PFSK-1 (cell line): ENCODE data around the gene ADAMTSL1.

ENCODE experiments used
- FOXP2 ChIP-seq: optimal IDR thresholded peaks from 2 replicates; pipeline ENCODE3; 2011; ENCODE audit warnings: borderline replicate concordance, control low read depth, inconsistent platforms; ENCODE audit not compliant: insufficient read depth; ENCODE audit errors: extremely low read length, extremely low read depth
- POLR2AphosphoS5 ChIP-seq: IDR thresholded peaks from 2 replicates; pipeline ENCODE4 v1.6.1; 2012; ENCODE audit warnings: low read depth, mild to moderate bottlenecking, control low read depth, low read length, moderate library complexity
- REST ChIP-seq, 2 experiments: IDR thresholded peaks; 2 replicates each; pipeline versions ENCODE4 v1.6.1 to v1.8.0; 2011 to 2012; ENCODE audit warnings: low read depth in 2 of 2, low read length in 2 of 2, control low read depth in 1 of 2, inconsistent platforms in 1 of 2, mild to moderate bottlenecking in 1 of 2, moderate library complexity in 1 of 2; ENCODE audit not compliant: insufficient read depth in 1 of 2
- SIN3A ChIP-seq: IDR thresholded peaks from 2 replicates; pipeline ENCODE4 v1.6.1; 2012; ENCODE audit warnings: mild to moderate bottlenecking, low read length, moderate library complexity, borderline replicate concordance; ENCODE audit not compliant: insufficient read depth
- TAF1 ChIP-seq: IDR thresholded peaks from 2 replicates; pipeline ENCODE4 v1.6.1; 2012; ENCODE audit warnings: low read length, control low read depth, borderline replicate concordance; ENCODE audit not compliant: insufficient read depth

Gene ADAMTSL1

GRCh38 chr9:18601026-18601425, 127.1 kb downstream of the ADAMTSL1 start:
- TF ChIP-seq SIN3A, result no peak
- TF ChIP-seq TAF1, result no peak
- no peak for TF ChIP-seq FOXP2
- no peak for TF ChIP-seq POLR2AphosphoS5
- no peak for TF ChIP-seq REST (IDR thresholded peaks at IDR 0.05; ENCODE audit: insufficient read depth in 1 of 2, low read depth in 2 of 2, low read length in 2 of 2)

DNA sequence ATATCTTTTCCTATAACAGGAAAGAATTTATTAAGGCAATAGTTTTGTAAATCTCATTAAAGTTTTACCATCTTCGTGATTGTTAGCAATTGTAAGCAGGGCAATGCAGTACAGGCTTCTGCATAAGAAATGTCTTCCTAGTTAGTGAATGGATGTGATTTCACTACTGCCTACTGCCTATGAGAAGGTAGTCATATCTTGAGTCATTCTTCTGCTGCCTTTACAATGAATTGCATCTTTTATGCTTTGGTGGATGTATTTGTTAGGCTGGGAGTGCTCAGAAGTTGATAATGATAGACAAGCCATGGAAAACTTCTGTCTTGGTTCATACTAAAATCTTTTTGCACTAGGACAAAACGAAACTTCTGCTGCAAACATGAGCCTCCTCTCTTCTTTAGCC, 128.0 kb downstream of the ADAMTSL1 start:
- TF ChIP-seq REST (IDR thresholded peaks at IDR 0.05; ENCODE audit: insufficient read depth in 1 of 2, low read depth in 2 of 2, low read length in 2 of 2), result no peak
- TF ChIP-seq FOXP2, result no peak
- no peak for TF ChIP-seq TAF1
- TF ChIP-seq POLR2AphosphoS5, result no peak
- no peak for TF ChIP-seq SIN3A

DNA sequence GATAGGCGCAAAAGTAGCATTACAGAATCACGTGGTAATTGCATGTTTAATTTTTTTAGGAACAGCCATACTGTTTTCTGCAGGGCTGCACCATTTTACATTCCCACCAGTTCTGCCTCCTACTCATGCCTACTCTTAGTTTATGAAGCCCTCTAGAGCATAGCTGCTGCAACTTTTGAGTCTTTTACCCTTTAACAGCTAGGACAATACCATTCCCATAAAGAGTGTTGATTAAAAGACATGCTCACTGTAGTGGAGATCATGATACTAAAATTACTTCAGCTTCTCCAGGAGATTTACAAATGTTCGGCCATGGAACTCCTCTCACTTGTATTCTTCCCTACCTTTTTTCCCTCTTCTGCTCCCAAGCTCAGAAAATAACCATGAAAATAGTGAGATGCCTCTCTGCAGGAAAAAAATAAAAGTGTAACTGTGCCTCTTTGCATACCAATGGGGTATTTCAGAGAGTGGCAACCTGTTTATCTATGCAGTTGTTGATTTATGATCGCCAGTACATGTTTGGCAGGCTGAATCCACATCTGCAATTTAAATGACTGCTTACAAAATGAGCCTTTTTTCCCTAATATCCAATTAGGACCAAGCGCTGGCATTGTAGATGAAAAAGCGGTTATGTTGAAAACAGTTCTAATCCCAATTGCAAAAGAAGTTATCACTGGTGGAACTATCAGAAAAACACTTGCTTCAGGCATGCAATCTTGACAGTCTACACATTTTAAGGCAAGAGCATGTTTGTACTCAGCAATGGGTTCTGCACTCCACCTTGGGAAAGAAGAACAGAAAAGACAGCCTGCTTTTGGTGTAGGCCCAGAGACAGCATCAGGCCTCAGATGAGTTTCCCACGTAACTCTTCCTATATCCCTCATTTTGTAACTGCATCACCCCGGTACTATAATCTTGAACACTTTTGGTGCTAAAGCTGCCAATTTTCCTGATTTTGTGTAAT, 131.1 kb downstream of the ADAMTSL1 start:
- TF ChIP-seq POLR2AphosphoS5, result no peak
- TF ChIP-seq SIN3A, result no peak
- TF ChIP-seq TAF1, result no peak
- TF ChIP-seq REST (IDR thresholded peaks at IDR 0.05; ENCODE audit: insufficient read depth in 1 of 2, low read depth in 2 of 2, low read length in 2 of 2), result no peak
- TF ChIP-seq FOXP2, result no peak

GRCh38 chr9:18605766-18606180, 131.8 kb downstream of the ADAMTSL1 start:
- no peak for TF ChIP-seq SIN3A
- TF ChIP-seq REST (IDR thresholded peaks at IDR 0.05; ENCODE audit: insufficient read depth in 1 of 2, low read depth in 2 of 2, low read length in 2 of 2), result no peak
- TF ChIP-seq FOXP2, result no peak
- no peak for TF ChIP-seq POLR2AphosphoS5
- TF ChIP-seq TAF1, result no peak
